Left renal cortex interstitium (tissue), 4 donors: ENCODE data around the gene RABGAP1L. TPM values are rescaled to one million over a fixed set of nuclear protein-coding genes. Genes with fewer than 3 reads are reported as not detected.
A peak's percentile ranks its signal among the peaks of the same experiment; 100 is the strongest.

Experiments
- DNase-seq, 4 donors: peaks; one replicate each; pipeline ENCODE4 v3.0.0-alpha.2; 2013; ENCODE audit warnings: low read depth in 4 of 4, low spot score in 2 of 4, missing footprints in 1 of 4
- polyA plus RNA-seq, 4 donors: library from polyadenylated mRNA; unstranded; fragments of 120-200 nt; gene quantifications; one replicate each; pipeline ENCODE4 v1.2.1, GENCODE V29; 2013; ENCODE audit not compliant: insufficient read length in 4 of 4

RABGAP1L gene
- polyA plus RNA-seq, 4 donors = 21.9 to 32.2 (median 26.4) TPM

GRCh38 chr1:174967845-174968705 lies 808.8 kb downstream of the RABGAP1L start:
- no peak for DNase-seq

DNA sequence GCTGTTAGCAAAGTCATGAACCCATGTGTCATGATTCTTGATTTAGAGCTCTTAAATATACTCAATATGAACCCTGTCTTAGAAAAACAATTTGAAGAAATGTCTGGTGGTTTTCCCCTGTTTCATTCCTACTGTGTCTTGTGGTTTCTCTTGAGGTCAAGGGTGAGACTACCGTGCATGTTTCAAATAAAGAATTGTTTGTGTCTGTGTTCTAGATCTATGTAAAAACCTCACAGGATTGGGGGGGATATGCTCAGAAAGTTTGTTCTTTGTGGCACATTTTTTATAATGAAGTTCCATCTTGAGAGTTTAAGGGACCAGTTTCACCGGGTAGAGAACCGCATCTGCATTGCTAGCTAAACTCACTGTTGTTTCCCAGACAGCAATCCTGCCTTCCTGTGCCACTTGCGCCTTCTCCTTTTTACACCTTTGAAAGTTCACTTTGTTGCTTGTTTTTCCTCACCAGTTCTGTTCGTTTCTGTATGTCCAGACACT lies 809.5 kb downstream of the RABGAP1L start:
- no peak for DNase-seq

GRCh38 chr1:174969977-174970376 lies 810.7 kb downstream of the RABGAP1L start:
- DNase-seq = no peak

DNA sequence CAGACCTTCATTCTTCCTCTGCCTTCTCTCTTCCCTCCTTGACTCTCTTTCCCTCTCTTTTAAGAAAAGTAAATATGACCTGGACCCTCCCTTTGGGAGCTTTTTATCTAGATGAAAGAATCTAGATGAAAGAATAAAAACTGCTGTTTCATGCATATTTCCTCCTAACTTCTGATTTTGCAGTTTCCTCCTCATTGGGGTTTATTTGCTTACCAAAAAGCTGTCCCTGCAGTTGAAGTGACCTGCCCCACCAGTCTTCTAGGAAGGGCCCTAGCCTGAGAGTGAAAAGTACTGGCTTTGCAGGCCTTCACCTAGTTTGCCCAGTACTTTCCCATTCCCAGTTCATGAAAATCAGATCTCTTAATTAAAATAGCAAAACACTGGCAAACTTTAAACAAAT lies 812.1 kb downstream of the RABGAP1L start:
- DNase-seq = no peak

- no peak for DNase-seq
Observed at GRCh38 chr1:174971902-174972301, 812.6 kb downstream of the RABGAP1L start.

- DNase-seq = no peak
Observed at GRCh38 chr1:174974711-174975119, 815.4 kb downstream of the RABGAP1L start.

- no peak for DNase-seq
Observed at GRCh38 chr1:174975764-174976163, 816.4 kb downstream of the RABGAP1L start.

DNA sequence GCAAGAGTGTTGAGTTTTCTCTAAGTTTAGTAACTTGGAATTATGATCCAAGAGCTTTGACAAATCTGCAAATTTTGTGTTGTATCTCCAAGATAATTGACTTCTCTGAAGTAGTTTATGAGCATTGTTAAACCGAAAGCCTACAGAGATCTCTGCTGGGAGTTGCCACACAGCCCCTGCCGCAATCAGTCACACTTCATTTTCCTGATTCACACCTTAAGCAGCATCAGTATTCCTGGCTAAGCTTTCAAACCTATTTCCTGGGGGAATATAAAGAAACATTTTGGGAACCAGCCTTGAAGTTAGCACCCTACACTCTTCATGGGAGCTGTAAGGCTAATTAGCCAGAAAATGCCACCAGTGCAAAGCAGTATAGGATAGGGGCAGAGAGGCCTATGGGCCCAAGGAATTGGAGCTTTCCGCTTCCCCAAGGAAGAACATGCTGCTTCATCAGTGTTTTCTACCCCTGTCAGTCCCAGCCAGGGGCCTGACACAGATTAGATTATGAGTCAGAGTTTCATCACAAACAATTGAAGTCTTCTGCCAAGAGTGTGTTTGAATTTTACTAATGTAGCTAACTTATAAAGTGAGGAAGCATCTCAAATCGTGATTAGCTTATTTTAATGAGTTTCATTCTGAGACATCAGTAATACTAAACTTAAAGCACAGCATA lies 817.3 kb downstream of the RABGAP1L start:
- no peak for DNase-seq

DNA sequence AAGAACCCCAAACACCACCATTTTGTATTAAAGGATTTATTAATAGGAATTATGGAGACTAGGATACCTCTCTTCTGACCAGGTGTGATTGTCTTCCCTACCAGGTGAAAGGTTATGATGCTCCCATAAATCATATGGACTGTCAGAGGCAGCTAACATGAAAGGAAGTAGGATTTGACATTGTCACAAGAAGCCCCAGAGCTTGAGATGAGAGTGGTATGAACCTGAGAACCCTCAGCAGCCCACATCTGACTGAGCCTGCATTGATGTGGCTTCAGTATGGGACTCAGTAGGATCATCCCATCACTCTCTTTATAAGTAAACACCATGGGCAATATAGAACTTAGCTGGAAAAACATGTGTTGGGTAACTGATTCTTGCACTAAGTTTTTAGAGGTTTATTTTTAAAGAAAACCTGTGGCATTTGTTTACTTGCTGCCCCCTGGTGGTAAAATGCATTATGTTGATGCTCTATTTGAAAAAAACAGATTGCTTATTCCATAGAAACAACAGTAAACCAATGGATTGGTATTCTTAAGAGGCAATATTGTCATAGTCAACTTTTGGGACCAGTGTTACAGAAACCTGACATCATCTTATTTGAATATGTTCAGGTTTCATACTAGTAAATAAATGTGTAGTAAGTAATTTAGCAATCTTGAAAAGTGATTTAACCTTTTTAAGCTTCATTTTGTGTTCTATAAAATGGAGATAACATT lies 823.8 kb downstream of the RABGAP1L start:
- no peak for DNase-seq

- no peak for DNase-seq
Observed at GRCh38 chr1:174984952-174985351, 825.6 kb downstream of the RABGAP1L start.

DNA sequence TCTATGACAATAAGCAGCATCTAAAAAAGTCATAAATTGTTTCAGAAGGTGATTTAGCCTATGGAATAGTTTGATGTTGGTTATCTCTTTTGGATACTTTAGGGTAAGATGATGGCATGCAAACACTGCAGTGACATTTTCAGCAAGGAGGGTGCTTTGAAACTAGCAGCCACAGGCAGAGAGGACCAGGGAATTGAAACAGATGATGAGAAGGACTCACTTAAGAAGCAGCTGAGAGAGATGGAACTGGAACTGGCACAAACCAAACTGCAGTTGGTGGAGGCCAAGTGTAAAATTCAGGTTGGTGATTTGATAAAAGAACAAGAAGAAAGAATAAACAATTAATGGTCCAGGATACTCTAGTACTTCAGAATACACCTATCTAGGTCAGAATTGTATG lies 829.2 kb downstream of the RABGAP1L start:
- DNase-seq = no peak

GRCh38 chr1:174988986-174989385 lies 829.7 kb downstream of the RABGAP1L start:
- no peak for DNase-seq

GRCh38 chr1:174989536-174990220 lies 830.4 kb downstream of the RABGAP1L start:
- no peak for DNase-seq

DNA sequence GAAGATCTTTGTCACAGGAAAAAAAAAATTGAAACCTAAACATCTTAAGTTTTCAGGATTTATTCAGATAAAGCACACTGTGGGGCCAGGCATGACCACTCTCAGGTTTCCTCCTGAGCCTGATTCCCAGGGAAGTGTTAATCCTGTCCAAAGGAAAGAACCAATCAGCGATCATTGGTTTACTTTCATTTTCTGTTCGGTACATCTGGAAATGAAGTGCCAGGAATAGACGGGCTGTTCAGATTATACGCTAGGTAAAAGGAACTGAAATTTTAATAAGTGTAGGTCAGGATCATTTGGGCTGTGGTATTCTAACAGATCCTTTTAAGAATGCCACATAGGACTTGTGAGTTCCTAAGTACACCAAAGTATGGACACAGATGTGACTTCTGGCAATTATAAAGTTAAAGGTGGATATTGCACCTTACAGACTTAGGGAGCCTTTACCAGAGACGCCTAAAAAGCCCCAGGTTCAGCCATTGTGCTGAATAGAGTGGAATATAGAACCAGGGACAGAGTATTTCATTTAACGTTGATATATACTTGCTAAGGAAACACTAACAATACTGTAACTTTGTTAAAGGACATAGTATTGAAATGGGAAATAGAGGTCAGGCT lies 831.2 kb downstream of the RABGAP1L start:
- no peak for DNase-seq

DNA sequence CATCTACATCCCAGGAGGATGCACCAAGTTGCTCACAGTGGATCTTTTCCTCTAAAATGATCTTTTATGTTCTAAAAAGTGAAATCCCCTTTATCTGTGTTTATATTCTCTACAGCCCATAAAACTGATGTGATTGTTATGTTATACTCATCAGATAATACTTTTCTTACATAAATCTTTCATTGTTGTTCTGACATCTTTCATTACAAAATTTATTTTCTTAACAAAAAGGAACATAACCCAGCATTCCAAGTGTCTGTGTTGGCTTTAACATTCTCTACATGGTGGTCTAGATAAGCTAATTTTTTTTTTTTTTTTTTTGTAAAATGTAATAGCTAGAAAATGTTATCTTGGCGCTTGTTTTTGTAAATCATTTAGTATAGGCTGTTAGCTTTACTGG lies 832.2 kb downstream of the RABGAP1L start:
- no peak for DNase-seq

GRCh38 chr1:174995121-174995520 lies 835.8 kb downstream of the RABGAP1L start:
- no peak for DNase-seq

DNA sequence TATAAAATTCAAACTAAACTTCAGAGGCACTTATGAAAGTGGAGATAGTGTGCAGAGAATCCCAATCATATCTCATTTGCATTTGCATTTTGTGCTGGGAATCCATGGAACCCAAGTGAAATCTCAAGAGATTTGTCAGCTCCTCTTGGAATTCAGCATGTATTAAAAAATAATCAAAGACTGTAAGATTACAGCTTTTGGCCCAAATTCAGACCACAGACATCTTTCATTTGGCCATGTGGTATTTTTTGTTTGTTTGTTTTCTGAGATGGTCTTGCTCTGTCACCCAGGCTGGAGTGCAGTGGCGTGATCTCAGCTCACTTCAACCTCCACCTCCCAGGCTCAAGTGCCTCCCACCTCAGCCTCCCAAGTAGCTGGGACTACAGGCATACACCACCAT lies 836.6 kb downstream of the RABGAP1L start:
- no peak for DNase-seq

DNA sequence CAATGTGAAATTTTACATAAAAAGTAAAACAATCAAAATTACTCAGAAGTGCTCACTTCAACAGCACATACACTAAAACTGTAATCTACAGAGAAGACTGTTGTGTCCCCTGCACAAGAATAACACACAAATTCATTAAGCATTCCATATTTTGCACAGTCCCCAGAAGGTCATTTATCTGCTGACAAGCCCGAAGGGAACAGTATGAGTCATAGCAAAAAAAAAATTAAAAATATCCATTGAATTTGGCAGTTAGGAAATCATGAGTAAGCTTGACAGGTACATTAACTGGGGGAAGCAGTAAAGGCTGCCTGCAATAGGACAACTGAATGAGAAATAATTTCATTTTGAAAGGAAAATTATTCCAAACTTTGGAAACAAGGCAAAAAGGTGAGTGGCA lies 837.2 kb downstream of the RABGAP1L start:
- DNase-seq = no peak

DNA sequence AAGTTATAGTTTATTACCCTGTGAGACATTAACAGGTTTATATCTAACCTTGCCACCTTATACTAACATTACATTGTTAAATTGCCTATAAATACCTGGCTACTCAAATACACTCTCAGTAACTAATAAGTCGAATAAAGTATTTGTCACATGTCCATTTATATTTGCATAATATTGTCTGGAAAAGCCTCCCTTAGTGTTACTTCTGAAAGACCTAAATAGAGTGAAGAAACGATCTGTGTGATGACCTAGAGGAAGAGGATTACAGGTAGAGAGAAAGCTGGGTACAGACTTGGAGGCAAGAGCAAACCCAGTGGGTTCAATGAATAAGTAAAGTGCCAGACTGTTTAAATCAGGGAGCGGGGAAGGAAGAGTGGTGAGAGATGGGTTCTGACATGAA lies 837.7 kb downstream of the RABGAP1L start:
- no peak for DNase-seq

- DNase-seq = peak in 3 of 4 donors; percentile 55 to 61 (median 56)
Observed at GRCh38 chr1:174998569-174999215, 839.4 kb downstream of the RABGAP1L start.
